OCI-LY3 (cell line): ENCODE data around the gene ORC6.

Experiments
- H2AFZ ChIP-seq: fragments of 200-600, 300-600 bp; shearing (Covaris generic); 2 replicates; pipeline ENCODE4 v1.6.0; 2014; ENCODE audit warnings: antibody characterized with exemption, low read depth, low read length
- H3K27ac ChIP-seq: fragments of 200-600, 300-600 bp; sonication (generic); 2 replicates; pipeline ENCODE4 v1.5.1; 2014; ENCODE audit warnings: mild to moderate bottlenecking, low read length, moderate library complexity, mixed read lengths
- H3K27me3 ChIP-seq: fragments of 200-600, 300-600 bp; sonication (generic); 2 replicates; pipeline ENCODE4 v1.6.1; 2014; ENCODE audit warnings: low read depth, low read length, mixed read lengths
- H3K36me3 ChIP-seq: fragments of 200-600, 300-600 bp; sonication (generic); replicated peaks from 2 replicates; pipeline ENCODE3; 2014; ENCODE audit warnings: low read depth, low read length, mixed read lengths
- H3K4me1 ChIP-seq: fragments of 300-600, 200-600 bp; sonication (generic); 2 replicates; pipeline ENCODE4 v1.6.1; 2014; ENCODE audit warnings: low read length, mixed read lengths
- H3K4me2 ChIP-seq: fragments of 200-600, 300-600 bp; sonication (generic); 2 replicates; pipeline ENCODE4 v1.6.1; 2014; ENCODE audit warnings: low read length, mixed read lengths
- H3K4me3 ChIP-seq: fragments of 300-600, 200-600 bp; sonication (generic); 2 replicates; pipeline ENCODE4 v1.5.1; 2014; ENCODE audit warnings: antibody characterized with exemption, mild to moderate bottlenecking, low read length, moderate library complexity
- H3K79me2 ChIP-seq: fragments of 300-600, 200-600 bp; shearing (Covaris generic); 2 replicates; pipeline ENCODE4 v1.6.1; 2014; ENCODE audit warnings: mild to moderate bottlenecking, low read length, mixed read lengths
- H3K9ac ChIP-seq: fragments of 300-600, 200-600 bp; shearing (Covaris generic); 2 replicates; pipeline ENCODE4 v1.6.0; 2014; ENCODE audit warnings: mild to moderate bottlenecking, low read length, moderate library complexity
- H3K9me3 ChIP-seq: fragments of 200-600, 300-600 bp; shearing (Covaris generic); 2 replicates; pipeline ENCODE4 v1.6.1; 2014; ENCODE audit warnings: low read length, mixed read lengths; ENCODE audit not compliant: insufficient read depth
- H4K20me1 ChIP-seq: fragments of 200-600, 300-600 bp; sonication (generic); 2 replicates; pipeline ENCODE4 v1.6.1; 2016; ENCODE audit warnings: low read length, mixed read lengths; ENCODE audit not compliant: insufficient read depth
- CTCF ChIP-seq: fragments of 200-600, 300-600 bp; sonication (generic); IDR thresholded peaks from 2 replicates; pipeline ENCODE4 v1.5.1; 2014; ENCODE audit warnings: antibody characterized with exemption, low read length, low read depth
- EZH2phosphoT487 ChIP-seq: fragments of 200-600 bp; shearing (Covaris generic); IDR thresholded peaks from 2 replicates; pipeline ENCODE4 v1.6.1; 2018; ENCODE audit warnings: antibody characterized with exemption, mixed run types, low read depth

Gene ORC6

GRCh38 chr16:46689365-46690280 lies at the start of gene ORC6:
Gene ORC6, plus strand, starts transcription at chr16:46689659. Its CDS starts 47 bp downstream, at chr16:46689706.
- H3K9me3 ChIP-seq: no peaks in the 10 kb centered on the region
- peaks cover 42% of the 10 kb centered on the region for H4K20me1 ChIP-seq
- H3K27ac ChIP-seq: peak within 1 kb of the TSS; percentile 79
- H3K4me1 ChIP-seq: peaks cover 31% of the 10 kb centered on the region
- no peaks in the 10 kb centered on the region for H3K27me3 ChIP-seq
- H3K9ac ChIP-seq: peak within 1 kb of the TSS; percentile 86
- H3K4me2 ChIP-seq: peak within 1 kb of the TSS; percentile 87
- H3K36me3 ChIP-seq: peaks cover 22% of the 10 kb centered on the region
- peak within 1 kb of the TSS; percentile 83 for H3K4me3 ChIP-seq
- peak within 1 kb of the TSS; percentile 73; the same call in 1 of the 2 replicates for H2AFZ ChIP-seq
- H3K79me2 ChIP-seq: peaks cover 74% of the 10 kb centered on the region
- TF ChIP-seq EZH2phosphoT487 (no peak), CTCF (peak; percentile 57)

- Histone ChIP-seq H3K9me3 (no peaks in the 10 kb centered on the region), H3K4me3 (no peak overlapping the region), H3K4me1 (no peaks in the 10 kb centered on the region), H3K36me3 (no peaks in the 10 kb centered on the region), H3K4me2 (no peak overlapping the region), H3K27ac (no peak overlapping the region), H2AFZ (no peak overlapping the region), H3K79me2 (no peaks in the 10 kb centered on the region), H3K9ac (no peak overlapping the region), H3K27me3 (no peaks in the 10 kb centered on the region), H4K20me1 (no peaks in the 10 kb centered on the region)
- TF ChIP-seq EZH2phosphoT487: no peak
- TF ChIP-seq CTCF: no peak
Observed at GRCh38 chr16:46648656-46649055, 40.8 kb upstream of the ORC6 start.

GRCh38 chr16:46649588-46650253 lies 39.7 kb upstream of the ORC6 start:
- TF ChIP-seq EZH2phosphoT487 (no peak), CTCF (no peak)
- H3K27ac ChIP-seq: no peak overlapping the region
- H4K20me1 ChIP-seq: no peaks in the 10 kb centered on the region
- H3K4me2 ChIP-seq: no peak overlapping the region
- no peaks in the 10 kb centered on the region for H3K79me2 ChIP-seq
- no peaks in the 10 kb centered on the region for H3K36me3 ChIP-seq
- no peak overlapping the region for H3K9ac ChIP-seq
- H2AFZ ChIP-seq: no peak overlapping the region
- H3K4me1 ChIP-seq: no peaks in the 10 kb centered on the region
- H3K4me3 ChIP-seq: no peak overlapping the region
- H3K27me3 ChIP-seq: no peaks in the 10 kb centered on the region
- H3K9me3 ChIP-seq: no peaks in the 10 kb centered on the region

- TF ChIP-seq EZH2phosphoT487 (no peak), CTCF (no peak)
- no peaks in the 10 kb centered on the region for H3K79me2 ChIP-seq
- no peak overlapping the region for H3K4me2 ChIP-seq
- no peak overlapping the region for H3K9ac ChIP-seq
- no peak overlapping the region for H3K27ac ChIP-seq
- no peaks in the 10 kb centered on the region for H4K20me1 ChIP-seq
- no peaks in the 10 kb centered on the region for H3K36me3 ChIP-seq
- H3K4me3 ChIP-seq: no peak overlapping the region
- no peak overlapping the region for H2AFZ ChIP-seq
- H3K9me3 ChIP-seq: no peaks in the 10 kb centered on the region
- H3K4me1 ChIP-seq: no peaks in the 10 kb centered on the region
- H3K27me3 ChIP-seq: no peaks in the 10 kb centered on the region
Observed at GRCh38 chr16:46650254-46650623, 39.2 kb upstream of the ORC6 start.
